H1 (cell line): ENCODE measurements around the gene TPSB2. TPM values are rescaled to one million over a fixed set of nuclear protein-coding genes. Genes with fewer than 3 reads are reported as not detected.

Experiments used
- FOSL1 ChIP-seq: IDR thresholded peaks from 2 replicates; pipeline ENCODE4 v1.6.1; 2011; ENCODE audit warnings: mild to moderate bottlenecking, low read depth, low read length, moderate library complexity; ENCODE audit not compliant: insufficient read depth
- PHF8 ChIP-seq: fragments of 200-600 bp; sonication (generic); conservative IDR thresholded peaks from 2 replicates; pipeline ENCODE4 v1.7.1; 2012; ENCODE audit warnings: low read depth, mild to moderate bottlenecking, inconsistent platforms, low read length, moderate library complexity
- SAP30 ChIP-seq: fragments of 300-600 bp; sonication (generic); IDR thresholded peaks from 2 replicates; pipeline ENCODE4 v1.7.1; 2012; ENCODE audit warnings: low read length, moderate library complexity, mild to moderate bottlenecking, inconsistent platforms; ENCODE audit not compliant: insufficient read depth, insufficient replicate concordance
- polyA plus RNA-seq, 7 experiments: library from polyadenylated mRNA; depleted of rRNA in 3 of 7; stranded (reverse) in 5 of 7; unstranded in 2 of 7; fragments of >200 nt in 5 of 7; fragments of 200-250 nt in 2 of 7; gene quantifications; 1 replicate in 5 of 7; 2 replicates in 1 of 7; 4 replicates in 1 of 7; pipeline versions ENCODE4 v1.2.1 to v1.2.3, GENCODE V29; 2011 to 2013; ENCODE audit warnings: missing spikeins in 2 of 7, mixed read lengths in 2 of 7
- total RNA-seq: library from RNA; stranded (reverse); fragmentation: NEBNext Ultra II Directional; extraction: Animal tissue kit (Norgen Biotek cat#: 25700); gene quantifications from 2 replicates; pipeline ENCODE4 v1.2.1, GENCODE V29; 2021

TPSB2 gene
- total and polyA plus RNA-seq, 2 of the 8 experiments (the other 6 are each of a cell fraction or from before 2014, with no cell fraction given), result 0.08 TPM; not detected in 1

DNA sequence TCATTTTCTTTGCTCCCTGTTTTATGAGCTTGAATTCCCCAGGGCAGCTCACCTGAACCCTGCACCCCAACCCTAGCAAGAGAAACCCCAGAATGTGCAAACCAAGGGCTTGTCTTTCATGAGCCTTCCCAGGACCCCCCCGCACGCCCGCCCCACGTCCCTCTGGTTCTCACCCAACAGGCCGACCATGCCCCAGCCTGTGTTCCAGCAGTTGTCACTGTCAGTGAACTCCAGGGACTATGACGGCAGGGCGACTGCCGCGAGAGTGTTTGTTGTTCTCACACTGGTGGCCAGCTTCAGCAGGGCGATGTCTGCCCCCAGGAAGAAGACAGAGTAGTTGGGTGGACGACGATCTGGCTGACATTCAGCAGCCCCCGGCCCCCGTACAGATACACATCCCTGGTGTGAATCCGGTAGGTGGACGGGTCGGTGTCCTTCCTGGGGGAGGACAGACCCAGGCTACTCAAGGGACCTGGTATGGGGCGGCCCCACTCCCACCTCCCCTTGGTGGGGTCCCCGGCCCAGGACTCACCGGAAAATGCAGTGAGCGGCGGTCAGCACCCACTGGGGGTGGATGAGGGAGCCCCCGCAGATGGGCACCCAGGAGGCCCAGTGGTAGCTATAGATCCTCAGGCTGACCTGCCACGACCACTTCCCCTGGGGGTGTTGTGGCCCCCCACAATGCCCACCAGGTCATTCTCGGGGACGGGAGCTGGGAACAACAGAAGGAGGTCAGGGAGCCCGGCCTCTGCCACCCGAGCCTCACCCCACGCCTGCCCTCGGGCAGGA lies 46.0 kb upstream of the TPSB2 start (continued):
- no peak for TF ChIP-seq PHF8
- no peak for TF ChIP-seq FOSL1
- TF ChIP-seq SAP30, result no peak
